Left renal pelvis (tissue), 4 donors: ENCODE results near the gene NIT2. TPM values are rescaled to one million over a fixed set of nuclear protein-coding genes. Genes with fewer than 3 reads are reported as not detected.
"Not testable (repeated sequence)": the region's sequence is repeated elsewhere in the genome, so short reads cannot be mapped to it uniquely, and the experiment has no call there.

Source experiments
- DNase-seq, 4 donors: peaks; one replicate each; pipeline ENCODE4 v3.0.0-alpha.2; 2013; ENCODE audit warnings: low read depth in 4 of 4, low spot score in 3 of 4
- polyA plus RNA-seq, 4 donors: library from polyadenylated mRNA; unstranded; fragments of 120-200 nt; gene quantifications; one replicate each; pipeline ENCODE4 v1.2.1, GENCODE V29; 2013; ENCODE audit not compliant: insufficient read length in 4 of 4

NIT2 gene
- polyA plus RNA-seq: 100 to 1,000 TPM in 2 of 4 donors, 10 to 100 TPM in 2; 41.5 to 119 (median 101) TPM

GRCh38 chr3:100334488-100335351 is at the start of gene NIT2:
Gene NIT2, plus strand, starts transcription at chr3:100334757. Its CDS starts 35 bp downstream, at chr3:100334792.
- DNase-seq: peak; percentile 65 to 76 (median 69)

GRCh38 chr3:100288288-100288894 is 46.2 kb upstream of the NIT2 start:
- DNase-seq: no peak

GRCh38 chr3:100289339-100289738 is 45.2 kb upstream of the NIT2 start:
- no peak for DNase-seq

- no peak for DNase-seq
These were observed 39.5 kb upstream of the NIT2 start for GRCh38 chr3:100295089-100295488.

- no peak for DNase-seq
These were observed 36.8 kb upstream of the NIT2 start for GRCh38 chr3:100297784-100298183.

GRCh38 chr3:100299016-100299415 is 35.5 kb upstream of the NIT2 start:
- no peak for DNase-seq

GRCh38 chr3:100306695-100307094 is 27.9 kb upstream of the NIT2 start:
- no peak for DNase-seq

- DNase-seq: no peak
These were observed 24.1 kb upstream of the NIT2 start for GRCh38 chr3:100310355-100310965.

GRCh38 chr3:100311011-100311410 is 23.5 kb upstream of the NIT2 start:
- no peak for DNase-seq

- DNase-seq: peak in 1 of 4 donors; percentile 26
These were observed 17.9 kb upstream of the NIT2 start for GRCh38 chr3:100316641-100317069.

GRCh38 chr3:100317912-100318311 is 16.6 kb upstream of the NIT2 start:
- no peak for DNase-seq

- no peak for DNase-seq
These were observed 14.6 kb upstream of the NIT2 start for GRCh38 chr3:100319951-100320350.

GRCh38 chr3:100324044-100324443 is 10.5 kb upstream of the NIT2 start:
- DNase-seq: no peak

GRCh38 chr3:100325827-100326226 is 8.7 kb upstream of the NIT2 start:
- no peak for DNase-seq

GRCh38 chr3:100327377-100327776 is 7.2 kb upstream of the NIT2 start:
- not testable (repeated sequence) for DNase-seq

- no peak for DNase-seq
These were observed 4.6 kb upstream of the NIT2 start for GRCh38 chr3:100329800-100330489.

GRCh38 chr3:100330651-100331050 is 3.9 kb upstream of the NIT2 start:
- no peak for DNase-seq

GRCh38 chr3:100331660-100332059 is 2.9 kb upstream of the NIT2 start:
- no peak for DNase-seq

GRCh38 chr3:100333051-100333450 is 1.5 kb upstream of the NIT2 start:
- DNase-seq: no peak

- no peak for DNase-seq
These were observed 528 bp upstream of the NIT2 start for GRCh38 chr3:100333970-100334487.

- DNase-seq: no peak
These were observed 877 bp downstream of the NIT2 start for GRCh38 chr3:100335434-100335833.
